Central memory CD8-positive, alpha-beta T cell (primary cell): Measurements from ENCODE around the gene CYLC2.

Experiments
- ATAC-seq: fragments of 150-1000 bp; cut with Tn5 transposase; replicated peaks from 2 replicates; pipeline ENCODE4 v1.10.0; 2022; ENCODE audit warnings: mild to moderate bottlenecking, moderate FRiP score, moderate number of reproducible peaks; ENCODE audit not compliant: poor library complexity, severe bottlenecking; ENCODE audit errors: extremely low read depth
- DNase-seq, 2 donors: peaks; one replicate each; pipeline ENCODE4 v3.0.0; 2021; ENCODE audit warnings: low spot score in 2 of 2
- H3K27ac Mint-ChIP-seq: one replicate; pipeline ENCODE4 v1.8.0; 2022; ENCODE audit warnings: low read depth, mild to moderate bottlenecking, moderate library complexity, mixed read lengths
- H3K27me3 Mint-ChIP-seq: one replicate; pipeline ENCODE4 v1.8.0; 2022; ENCODE audit warnings: mixed read lengths
- H3K36me3 Mint-ChIP-seq: one replicate; pipeline ENCODE4 v1.8.0; 2022; ENCODE audit warnings: mild to moderate bottlenecking, moderate library complexity, mixed read lengths; ENCODE audit not compliant: insufficient read depth
- H3K4me1 Mint-ChIP-seq: one replicate; pipeline ENCODE4 v1.8.0; 2022; ENCODE audit warnings: mixed read lengths
- H3K4me3 Mint-ChIP-seq: one replicate; pipeline ENCODE4 v1.8.0; 2022; ENCODE audit warnings: mild to moderate bottlenecking, moderate library complexity, mixed read lengths
- H3K9me3 Mint-ChIP-seq: one replicate; pipeline ENCODE4 v1.8.0; 2022; ENCODE audit warnings: mixed read lengths

The CYLC2 gene

GRCh38 chr9:102995033-102995432 lies at the start of gene CYLC2:
Gene CYLC2, plus strand, starts transcription at chr9:102995333. Its CDS starts 48 bp downstream, at chr9:102995381.
- no peak within 1 kb of the TSS for H3K4me3 Mint-ChIP-seq
- DNase-seq (no peak), ATAC-seq (no peak)
- H3K27me3 Mint-ChIP-seq = no peaks in the 10 kb centered on the region
- H3K4me1 Mint-ChIP-seq = no peaks in the 10 kb centered on the region
- H3K27ac Mint-ChIP-seq = no peak within 1 kb of the TSS
- H3K9me3 Mint-ChIP-seq = peaks cover 24% of the 10 kb centered on the region
- peaks cover 3% of the 10 kb centered on the region for H3K36me3 Mint-ChIP-seq

GRCh38 chr9:102950346-102950745 lies 44.8 kb upstream of the CYLC2 start:
- Mint-ChIP-seq H3K9me3 (peaks cover 22% of the 10 kb centered on the region), H3K36me3 (no peaks in the 10 kb centered on the region), H3K4me3 (no peak overlapping the region), H3K4me1 (no peaks in the 10 kb centered on the region), H3K27ac (no peak overlapping the region), H3K27me3 (no peaks in the 10 kb centered on the region)
- ATAC-seq (no peak), DNase-seq (no peak)

GRCh38 chr9:102966999-102967398 lies 28.1 kb upstream of the CYLC2 start:
- H3K27ac Mint-ChIP-seq = no peak overlapping the region
- ATAC-seq (no peak), DNase-seq (no peak)
- no peaks in the 10 kb centered on the region for H3K4me1 Mint-ChIP-seq
- H3K4me3 Mint-ChIP-seq = no peak overlapping the region
- no peaks in the 10 kb centered on the region for H3K36me3 Mint-ChIP-seq
- H3K27me3 Mint-ChIP-seq = no peaks in the 10 kb centered on the region
- H3K9me3 Mint-ChIP-seq = peaks cover 17% of the 10 kb centered on the region

- Mint-ChIP-seq H3K9me3 (peaks cover 17% of the 10 kb centered on the region), H3K4me1 (no peaks in the 10 kb centered on the region), H3K4me3 (no peak overlapping the region), H3K36me3 (no peaks in the 10 kb centered on the region), H3K27me3 (no peaks in the 10 kb centered on the region), H3K27ac (no peak overlapping the region)
- ATAC-seq (no peak), DNase-seq (no peak)
These were observed 27.2 kb upstream of the CYLC2 start for GRCh38 chr9:102967979-102968378.

- DNase-seq (no peak), ATAC-seq (no peak)
- Mint-ChIP-seq H3K27me3 (no peaks in the 10 kb centered on the region), H3K9me3 (peaks cover 36% of the 10 kb centered on the region), H3K4me3 (no peak overlapping the region), H3K27ac (no peak overlapping the region), H3K4me1 (no peaks in the 10 kb centered on the region), H3K36me3 (no peaks in the 10 kb centered on the region)
These were observed 22.4 kb upstream of the CYLC2 start for GRCh38 chr9:102972780-102973179.

GRCh38 chr9:102974530-102974929 lies 20.6 kb upstream of the CYLC2 start:
- Mint-ChIP-seq H3K27me3 (no peaks in the 10 kb centered on the region), H3K4me3 (no peak overlapping the region), H3K9me3 (peaks cover 25% of the 10 kb centered on the region), H3K4me1 (no peaks in the 10 kb centered on the region), H3K27ac (no peak overlapping the region), H3K36me3 (no peaks in the 10 kb centered on the region)
- DNase-seq (no peak), ATAC-seq (no peak)

GRCh38 chr9:102975251-102975650 lies 19.9 kb upstream of the CYLC2 start:
- Mint-ChIP-seq H3K4me3 (no peak overlapping the region), H3K36me3 (no peaks in the 10 kb centered on the region), H3K9me3 (peaks cover 24% of the 10 kb centered on the region), H3K27ac (no peak overlapping the region), H3K4me1 (no peaks in the 10 kb centered on the region), H3K27me3 (no peaks in the 10 kb centered on the region)
- ATAC-seq (no peak), DNase-seq (no peak)

GRCh38 chr9:102985162-102985895 lies 9.8 kb upstream of the CYLC2 start:
- Mint-ChIP-seq H3K4me3 (no peak overlapping the region), H3K27me3 (no peaks in the 10 kb centered on the region), H3K4me1 (no peaks in the 10 kb centered on the region), H3K27ac (no peak overlapping the region), H3K9me3 (peaks cover 29% of the 10 kb centered on the region), H3K36me3 (no peaks in the 10 kb centered on the region)
- ATAC-seq (no peak), DNase-seq (no peak)

GRCh38 chr9:102986425-102986824 lies 8.7 kb upstream of the CYLC2 start:
- H3K27me3 Mint-ChIP-seq = no peaks in the 10 kb centered on the region
- no peak overlapping the region for H3K4me3 Mint-ChIP-seq
- DNase-seq = no peak
- peaks cover 40% of the 10 kb centered on the region for H3K9me3 Mint-ChIP-seq
- ATAC-seq = no peak
- peaks cover 2% of the 10 kb centered on the region for H3K36me3 Mint-ChIP-seq
- H3K27ac Mint-ChIP-seq = no peak overlapping the region
- no peaks in the 10 kb centered on the region for H3K4me1 Mint-ChIP-seq

- no peaks in the 10 kb centered on the region for H3K27me3 Mint-ChIP-seq
- no peak overlapping the region for H3K27ac Mint-ChIP-seq
- H3K9me3 Mint-ChIP-seq = peaks cover 14% of the 10 kb centered on the region
- no peaks in the 10 kb centered on the region for H3K4me1 Mint-ChIP-seq
- no peak for DNase-seq
- no peaks in the 10 kb centered on the region for H3K36me3 Mint-ChIP-seq
- ATAC-seq = no peak
- H3K4me3 Mint-ChIP-seq = no peak overlapping the region
These were observed 8.6 kb downstream of the CYLC2 start for GRCh38 chr9:103003689-103004088.

GRCh38 chr9:103014242-103014641 lies 19.1 kb downstream of the CYLC2 start:
- ATAC-seq (no peak), DNase-seq (no peak)
- H3K4me3 Mint-ChIP-seq = no peak overlapping the region
- no peaks in the 10 kb centered on the region for H3K36me3 Mint-ChIP-seq
- H3K9me3 Mint-ChIP-seq = peaks cover 2% of the 10 kb centered on the region
- no peak overlapping the region for H3K27ac Mint-ChIP-seq
- H3K4me1 Mint-ChIP-seq = no peaks in the 10 kb centered on the region
- H3K27me3 Mint-ChIP-seq = no peaks in the 10 kb centered on the region

- Mint-ChIP-seq H3K4me1 (no peaks in the 10 kb centered on the region), H3K36me3 (no peaks in the 10 kb centered on the region), H3K9me3 (peaks cover 11% of the 10 kb centered on the region), H3K27ac (no peak overlapping the region), H3K27me3 (no peaks in the 10 kb centered on the region), H3K4me3 (no peak overlapping the region)
- ATAC-seq = no peak
- no peak for DNase-seq
These were observed 30.7 kb downstream of the CYLC2 start for GRCh38 chr9:103025796-103026195.

- Mint-ChIP-seq H3K9me3 (peaks cover 21% of the 10 kb centered on the region), H3K27me3 (no peaks in the 10 kb centered on the region), H3K4me1 (no peaks in the 10 kb centered on the region), H3K36me3 (no peaks in the 10 kb centered on the region), H3K27ac (no peak overlapping the region), H3K4me3 (no peak overlapping the region)
- no peak for DNase-seq
- no peak for ATAC-seq
These were observed 42.7 kb downstream of the CYLC2 start for GRCh38 chr9:103037508-103038477.
